CD4-positive, alpha-beta memory T cell (primary cell): ENCODE data around the gene DPYSL5. TPM values are rescaled to one million over a fixed set of nuclear protein-coding genes. Genes with fewer than 3 reads are reported as not detected.

Experiments
- CTCF ChIA-PET: fragments of 350-600 bp; sonication (Branson Sonifier 250); formaldehyde crosslinking; loops from one replicate; lab custom pipeline; 2021; ENCODE audit warnings: inconsistent platforms; ENCODE audit not compliant: partially characterized antibody; lab: Charles Lee
- POLR2A ChIA-PET: fragments of 350-600 bp; sonication (Branson Sonifier 250); formaldehyde crosslinking; loops from one replicate; lab custom pipeline; 2021; ENCODE audit not compliant: partially characterized antibody; lab: Charles Lee
- DNase-seq, 5 donors: peaks; one replicate each; pipeline versions ENCODE4 v3.0.0 to v3.0.0-alpha.2; 2020 to 2022; ENCODE audit warnings: mixed read lengths in 1 of 5
- H3K27ac ChIP-seq: one replicate; pipeline ENCODE4 v1.7.0; 2013; ENCODE audit warnings: low read depth, low read length
- H3K27me3 ChIP-seq: 2 replicates; pipeline ENCODE4 v1.7.0; 2013; ENCODE audit warnings: mild to moderate bottlenecking, low read length, moderate library complexity; ENCODE audit not compliant: insufficient read depth
- H3K36me3 ChIP-seq: 2 replicates; pipeline ENCODE4 v1.7.0; 2013; ENCODE audit warnings: mild to moderate bottlenecking, low read length, moderate library complexity; ENCODE audit not compliant: insufficient read depth
- H3K4me1 ChIP-seq: 2 replicates; pipeline ENCODE4 v1.7.0; 2013; ENCODE audit warnings: mild to moderate bottlenecking, low read length, moderate library complexity; ENCODE audit not compliant: insufficient read depth
- H3K4me3 ChIP-seq, 2 donors: one replicate each; pipeline ENCODE4 v1.7.0; 2013; ENCODE audit warnings: low read length in 2 of 2, mild to moderate bottlenecking in 1 of 2
- H3K9me3 ChIP-seq, 2 donors: one replicate each; pipeline ENCODE4 v1.7.0; 2013; ENCODE audit warnings: low read length in 2 of 2, control low read depth in 1 of 2; ENCODE audit not compliant: control insufficient read depth in 1 of 2
- H3K27ac Mint-ChIP-seq, 7 donors: one replicate each; pipeline ENCODE4 v1.8.0; 2020 to 2021; ENCODE audit warnings: mixed read lengths in 7 of 7, mild to moderate bottlenecking in 6 of 7, inconsistent platforms in 3 of 7, moderate library complexity in 3 of 7
- H3K27me3 Mint-ChIP-seq, 2 donors: one replicate each; pipeline ENCODE4 v1.8.0; 2020 to 2021; ENCODE audit warnings: mixed read lengths in 2 of 2
- H3K36me3 Mint-ChIP-seq, 2 donors: one replicate each; pipeline ENCODE4 v1.8.0; 2020 to 2021; ENCODE audit warnings: mixed read lengths in 2 of 2, inconsistent platforms in 1 of 2, mild to moderate bottlenecking in 1 of 2
- H3K4me1 Mint-ChIP-seq, 4 donors: one replicate each; pipeline ENCODE4 v1.8.0; 2020 to 2021; ENCODE audit warnings: mixed read lengths in 4 of 4, mild to moderate bottlenecking in 1 of 4
- H3K4me3 Mint-ChIP-seq, 8 donors: one replicate each; pipeline ENCODE4 v1.8.0; 2020 to 2021; ENCODE audit warnings: mixed read lengths in 8 of 8, mild to moderate bottlenecking in 7 of 8, moderate library complexity in 6 of 8, inconsistent platforms in 3 of 8
- H3K9me3 Mint-ChIP-seq, 8 donors: one replicate each; pipeline ENCODE4 v1.8.0; 2020 to 2021; ENCODE audit warnings: mixed read lengths in 8 of 8, mild to moderate bottlenecking in 5 of 8, inconsistent platforms in 3 of 8, moderate library complexity in 1 of 8
- intact Hi-C: fragments of 100-400 bp; cut with micrococcal nuclease; formaldehyde crosslinking; loops from one replicate; pipeline ENCODE4 v1.15.1; 2023
- polyA plus RNA-seq, 2 donors: library from polyadenylated mRNA; unstranded; fragments of 300-500 nt; fragmentation: Illumina TruSeq; gene quantifications; one replicate each; pipeline ENCODE4 v1.2.3, GENCODE V29; 2021
- total RNA-seq, 2 experiments: library from RNA; stranded (reverse); gene quantifications; one replicate each; pipeline ENCODE4 v1.2.3, GENCODE V29; 2021

The DPYSL5 gene
- total and polyA plus RNA-seq, 4 experiments from 2014 or later, result not detected

- POLR2A ChIA-PET, result no interaction called here
- intact Hi-C loops, result no loop called here
- no peak overlapping the region for H3K27ac Mint-ChIP-seq
- H3K36me3 ChIP-seq, result no peaks in the 10 kb centered on the region
- H3K9me3 Mint-ChIP-seq, result peaks cover 0 to 6% (median 0%) of the 10 kb centered on the region in 8 donors
- CTCF ChIA-PET, result no interaction called here
- no peak overlapping the region for H3K4me3 ChIP-seq
- no peak overlapping the region for H3K4me3 Mint-ChIP-seq
- no peaks in the 10 kb centered on the region for H3K4me1 Mint-ChIP-seq
- no peaks in the 10 kb centered on the region for H3K4me1 ChIP-seq
- no peaks in the 10 kb centered on the region for H3K9me3 ChIP-seq
- no peak for DNase-seq
- peaks cover 5% of the 10 kb centered on the region for H3K27me3 ChIP-seq
- peaks cover 4 to 10% of the 10 kb centered on the region in 2 donors for H3K27me3 Mint-ChIP-seq
- no peak overlapping the region for H3K27ac ChIP-seq
- H3K36me3 Mint-ChIP-seq, result no peaks in the 10 kb centered on the region
These were observed 46.2 kb downstream of the DPYSL5 start for GRCh38 chr2:26894136-26894535.

- no peak overlapping the region for H3K4me3 ChIP-seq
- no peak for DNase-seq
- Mint-ChIP-seq H3K9me3 (peaks cover 0 to 6% (median 0%) of the 10 kb centered on the region in 8 donors), H3K4me1 (no peaks in the 10 kb centered on the region), H3K36me3 (no peaks in the 10 kb centered on the region), H3K27me3 (peaks cover 4 to 8% of the 10 kb centered on the region in 2 donors), H3K4me3 (no peak overlapping the region), H3K27ac (no peak overlapping the region)
- no peaks in the 10 kb centered on the region for H3K9me3 ChIP-seq
- H3K36me3 ChIP-seq, result no peaks in the 10 kb centered on the region
- H3K27me3 ChIP-seq, result peaks cover 5% of the 10 kb centered on the region
- ChIA-PET CTCF (no interaction called here), POLR2A (no interaction called here)
- H3K4me1 ChIP-seq, result no peaks in the 10 kb centered on the region
- intact Hi-C loops, result no loop called here
- no peak overlapping the region for H3K27ac ChIP-seq
These were observed 50.0 kb downstream of the DPYSL5 start for GRCh38 chr2:26897807-26898479.

GRCh38 chr2:26898480-26899078 is 50.6 kb downstream of the DPYSL5 start:
- DNase-seq, result no peak
- H3K4me1 Mint-ChIP-seq, result no peaks in the 10 kb centered on the region
- no peak overlapping the region for H3K4me3 Mint-ChIP-seq
- H3K27ac Mint-ChIP-seq, result no peak overlapping the region
- peaks cover 4 to 8% of the 10 kb centered on the region in 2 donors for H3K27me3 Mint-ChIP-seq
- H3K27ac ChIP-seq, result no peak overlapping the region
- H3K36me3 Mint-ChIP-seq, result no peaks in the 10 kb centered on the region
- H3K9me3 ChIP-seq, result no peaks in the 10 kb centered on the region
- H3K36me3 ChIP-seq, result no peaks in the 10 kb centered on the region
- POLR2A ChIA-PET, result no interaction called here
- no peaks in the 10 kb centered on the region for H3K4me1 ChIP-seq
- CTCF ChIA-PET, result interaction anchor here (0.6 to 1.5 kb wide), 2 partner anchors 24 to 37 kb away, joined by 3 read pairs; no protein-coding TSS in a partner anchor
- H3K27me3 ChIP-seq, result peaks cover 5% of the 10 kb centered on the region
- intact Hi-C loops, result no loop called here
- no peak overlapping the region for H3K4me3 ChIP-seq
- H3K9me3 Mint-ChIP-seq, result peaks cover 0 to 6% (median 0%) of the 10 kb centered on the region in 8 donors

GRCh38 chr2:26899500-26900164 is 51.7 kb downstream of the DPYSL5 start:
- H3K9me3 Mint-ChIP-seq, result peaks cover 0 to 6% (median 0%) of the 10 kb centered on the region in 8 donors
- Histone ChIP-seq H3K4me3 (no peak overlapping the region), H3K4me1 (no peaks in the 10 kb centered on the region), H3K27ac (no peak overlapping the region), H3K9me3 (no peaks in the 10 kb centered on the region), H3K27me3 (peaks cover 5% of the 10 kb centered on the region), H3K36me3 (no peaks in the 10 kb centered on the region)
- ChIA-PET CTCF (interaction anchor here (1.5 kb wide), 1 partner anchor 25 kb away, joined by 3 read pairs; no protein-coding TSS in a partner anchor), POLR2A (no interaction called here)
- H3K27me3 Mint-ChIP-seq, result peaks cover 6 to 8% of the 10 kb centered on the region in 2 donors
- H3K27ac Mint-ChIP-seq, result no peak overlapping the region
- intact Hi-C loops, result no loop called here
- no peak for DNase-seq
- H3K36me3 Mint-ChIP-seq, result no peaks in the 10 kb centered on the region
- H3K4me3 Mint-ChIP-seq, result no peak overlapping the region
- H3K4me1 Mint-ChIP-seq, result no peaks in the 10 kb centered on the region

GRCh38 chr2:26900831-26901321 is 52.9 kb downstream of the DPYSL5 start:
- H3K9me3 ChIP-seq, result no peaks in the 10 kb centered on the region
- POLR2A ChIA-PET, result interaction anchor here (0.6 kb wide), 1 partner anchor 290 kb away, joined by 3 read pairs; no protein-coding TSS in a partner anchor
- CTCF ChIA-PET, result no interaction called here
- Mint-ChIP-seq H3K27ac (no peak overlapping the region), H3K36me3 (no peaks in the 10 kb centered on the region), H3K4me1 (no peaks in the 10 kb centered on the region), H3K4me3 (no peak overlapping the region), H3K27me3 (peaks cover 6 to 8% of the 10 kb centered on the region in 2 donors), H3K9me3 (peaks cover 0 to 6% (median 0%) of the 10 kb centered on the region in 8 donors)
- H3K27me3 ChIP-seq, result peaks cover 5% of the 10 kb centered on the region
- DNase-seq, result no peak
- no peaks in the 10 kb centered on the region for H3K36me3 ChIP-seq
- no peak overlapping the region for H3K27ac ChIP-seq
- no peak overlapping the region for H3K4me3 ChIP-seq
- H3K4me1 ChIP-seq, result no peaks in the 10 kb centered on the region
- intact Hi-C loops, result no loop called here

GRCh38 chr2:26901326-26902183 is 53.6 kb downstream of the DPYSL5 start:
- POLR2A ChIA-PET, result interaction anchor here (0.6 kb wide), 1 partner anchor 290 kb away, joined by 3 read pairs; no protein-coding TSS in a partner anchor
- CTCF ChIA-PET, result no interaction called here

More at GRCh38 chr2:26901326-26902183, 53.6 kb downstream of the DPYSL5 start:
- Histone ChIP-seq H3K27ac (no peak overlapping the region), H3K36me3 (no peaks in the 10 kb centered on the region), H3K4me1 (no peaks in the 10 kb centered on the region), H3K4me3 (no peak overlapping the region), H3K27me3 (peaks cover 5% of the 10 kb centered on the region), H3K9me3 (no peaks in the 10 kb centered on the region)
- peaks cover 6% of the 10 kb centered on the region in 2 donors for H3K27me3 Mint-ChIP-seq
- peaks cover 0 to 5% (median 0%) of the 10 kb centered on the region in 8 donors for H3K9me3 Mint-ChIP-seq
- no peak for DNase-seq
- H3K27ac Mint-ChIP-seq, result no peak overlapping the region
- H3K36me3 Mint-ChIP-seq, result no peaks in the 10 kb centered on the region
- H3K4me1 Mint-ChIP-seq, result no peaks in the 10 kb centered on the region
- intact Hi-C loops, result no loop called here
- H3K4me3 Mint-ChIP-seq, result no peak overlapping the region
